ENCODE measurements around the gene MYO15B. TPM values are rescaled to one million over a fixed set of nuclear protein-coding genes. Genes with fewer than 3 reads are reported as not detected.
A peak's percentile ranks its signal among the peaks of the same experiment; 100 is the strongest.

Gene MYO15B
- total and polyA plus RNA-seq, 2 donors (not counting 1 experiment from before 2014, with no cell fraction given), result 0.49 to 14.4 TPM

DNA sequence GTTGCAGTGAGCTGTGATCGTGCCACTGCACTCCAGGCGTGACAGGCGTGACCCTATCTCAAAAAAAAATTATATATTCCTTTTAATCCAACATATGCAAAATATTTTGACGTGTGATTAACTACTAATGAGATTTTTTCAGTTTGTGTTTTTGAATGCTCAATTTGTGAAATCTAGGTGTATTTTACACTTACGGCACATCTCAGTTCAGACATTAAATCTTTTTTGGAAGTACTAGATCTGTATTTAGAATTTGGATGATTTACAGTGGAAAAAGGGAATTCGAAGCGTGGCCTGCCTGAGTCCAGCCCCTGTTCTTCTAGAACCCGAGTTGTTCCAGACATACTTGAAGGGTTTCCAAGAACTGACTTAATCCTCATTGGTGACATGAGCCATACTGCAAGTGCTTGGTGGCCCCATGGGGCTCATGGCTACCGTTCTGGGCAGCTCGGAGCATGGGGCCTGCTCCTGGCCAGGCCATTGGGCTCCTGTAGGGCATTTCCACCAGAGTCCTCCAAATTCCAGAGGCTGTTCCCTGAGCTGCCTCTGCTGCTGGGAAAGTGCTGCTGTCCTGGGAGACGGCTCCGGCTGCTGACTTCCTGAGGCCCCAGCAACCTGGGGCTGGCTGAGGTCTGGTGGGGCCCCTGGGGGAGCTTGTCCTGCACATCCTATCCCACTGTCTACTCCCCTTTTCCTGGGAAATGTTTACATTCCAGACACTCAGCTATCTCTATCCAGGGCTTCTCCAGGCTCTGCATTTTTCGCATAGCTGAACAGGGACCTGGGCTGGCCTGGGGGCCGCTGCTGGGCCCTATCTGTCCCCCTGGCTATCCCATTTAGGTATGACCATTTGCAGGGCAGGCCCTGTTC is 34.9 kb upstream of the MYO15B start:
- Histone ChIP-seq H4K20me1 (ENCODE audit: control insufficient read depth, extremely low read depth, insufficient read depth, low read length) (no peaks in the 10 kb centered on the region), H3K27me3 (ENCODE audit: control insufficient read depth, insufficient read depth, low read length) (no peaks in the 10 kb centered on the region), H3K4me1 (ENCODE audit: control insufficient read depth, extremely low read depth, insufficient read depth, low read length) (no peaks in the 10 kb centered on the region), H2AFZ (ENCODE audit: low read length) (no peak overlapping the region), H3K4me2 (ENCODE audit: extremely low read depth, insufficient read depth, low read length) (no peak overlapping the region), H3K9ac (ENCODE audit: insufficient read depth, low read length) (no peak overlapping the region), H3K27ac (ENCODE audit: insufficient read depth, low read length) (no peak overlapping the region), H3K4me3 (replicated peaks in 1 of 4; ENCODE audit: control extremely low read depth in 1 of 4, insufficient read depth in 1 of 4, low read depth in 3 of 4, low read length in 4 of 4) (no peak overlapping the region), H3K36me3 (ENCODE audit: control insufficient read depth, insufficient read depth, low read length) (no peaks in the 10 kb centered on the region), H3K79me2 (ENCODE audit: control insufficient read depth, insufficient read depth, low read length) (no peaks in the 10 kb centered on the region), H3K9me3 (ENCODE audit: control insufficient read depth, insufficient read depth, low read depth, low read length) (no peaks in the 10 kb centered on the region)
- no peak for TF ChIP-seq EZH2 (IDR thresholded peaks at IDR 0.05; ENCODE audit: low read length, missing control alignments)
- TF ChIP-seq, protein P1, sequence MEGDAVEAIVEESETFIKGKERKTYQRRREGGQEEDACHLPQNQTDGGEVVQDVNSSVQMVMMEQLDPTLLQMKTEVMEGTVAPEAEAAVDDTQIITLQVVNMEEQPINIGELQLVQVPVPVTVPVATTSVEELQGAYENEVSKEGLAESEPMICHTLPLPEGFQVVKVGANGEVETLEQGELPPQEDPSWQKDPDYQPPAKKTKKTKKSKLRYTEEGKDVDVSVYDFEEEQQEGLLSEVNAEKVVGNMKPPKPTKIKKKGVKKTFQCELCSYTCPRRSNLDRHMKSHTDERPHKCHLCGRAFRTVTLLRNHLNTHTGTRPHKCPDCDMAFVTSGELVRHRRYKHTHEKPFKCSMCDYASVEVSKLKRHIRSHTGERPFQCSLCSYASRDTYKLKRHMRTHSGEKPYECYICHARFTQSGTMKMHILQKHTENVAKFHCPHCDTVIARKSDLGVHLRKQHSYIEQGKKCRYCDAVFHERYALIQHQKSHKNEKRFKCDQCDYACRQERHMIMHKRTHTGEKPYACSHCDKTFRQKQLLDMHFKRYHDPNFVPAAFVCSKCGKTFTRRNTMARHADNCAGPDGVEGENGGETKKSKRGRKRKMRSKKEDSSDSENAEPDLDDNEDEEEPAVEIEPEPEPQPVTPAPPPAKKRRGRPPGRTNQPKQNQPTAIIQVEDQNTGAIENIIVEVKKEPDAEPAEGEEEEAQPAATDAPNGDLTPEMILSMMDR (conservative IDR thresholded peaks at IDR 0.05 in 1 of 2, IDR thresholded peaks at IDR 0.05 in 1 of 2; ENCODE audit: low read depth in 1 of 2, low read length in 2 of 2), result no peak
- peak in 1 of 2 donors; percentile 7 for DNase-seq (ENCODE audit: low read depth in 2 of 2)

DNA sequence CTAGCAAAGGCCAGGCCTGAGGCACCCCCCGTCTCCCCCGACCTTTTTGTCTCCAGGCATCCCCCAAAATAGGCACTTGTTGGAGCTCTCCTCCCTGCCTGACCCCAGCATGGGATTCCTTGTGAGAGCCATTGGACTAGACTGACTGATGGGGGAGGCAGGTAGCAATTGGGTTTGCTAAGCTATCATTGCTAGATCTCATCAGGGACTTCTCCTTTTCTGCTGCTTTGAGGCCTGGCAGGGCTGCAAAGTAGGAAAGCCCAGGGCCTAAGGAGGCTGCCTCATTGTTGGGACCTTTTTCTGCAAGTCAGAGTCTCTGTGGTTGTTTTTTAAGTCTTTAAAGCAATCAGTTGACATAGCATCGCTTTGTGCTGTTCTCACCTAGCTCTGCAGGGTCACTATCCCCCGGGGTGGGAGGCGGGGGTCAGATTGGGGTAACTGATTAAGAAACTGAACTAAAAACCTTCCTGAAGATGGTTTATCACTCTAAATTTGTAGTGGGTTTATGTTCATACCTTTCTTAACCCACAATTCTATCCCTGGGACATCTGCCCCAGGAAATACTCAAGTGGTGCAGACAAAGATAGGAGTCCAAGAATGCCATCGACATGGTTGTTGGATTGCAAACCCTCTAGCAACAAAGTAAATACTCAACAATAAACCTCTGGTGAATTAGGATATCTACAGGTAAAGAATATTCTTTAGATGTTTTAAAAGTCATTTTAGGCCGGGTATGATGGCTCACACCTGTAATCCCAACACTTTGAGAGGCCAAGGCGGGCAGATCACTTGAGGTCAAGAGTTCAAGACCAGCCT is 34.1 kb upstream of the MYO15B start:
- no peak overlapping the region for H3K4me2 ChIP-seq (ENCODE audit: extremely low read depth, insufficient read depth, low read length)

More for the DNA sequence above, 34.1 kb upstream of the MYO15B start:
- Histone ChIP-seq H2AFZ (ENCODE audit: low read length) (no peak overlapping the region), H3K4me3 (replicated peaks in 1 of 4; ENCODE audit: control extremely low read depth in 1 of 4, insufficient read depth in 1 of 4, low read depth in 3 of 4, low read length in 4 of 4) (no peak overlapping the region), H3K79me2 (ENCODE audit: control insufficient read depth, insufficient read depth, low read length) (no peaks in the 10 kb centered on the region), H3K27me3 (ENCODE audit: control insufficient read depth, insufficient read depth, low read length) (no peaks in the 10 kb centered on the region), H3K27ac (ENCODE audit: insufficient read depth, low read length) (no peak overlapping the region), H3K36me3 (ENCODE audit: control insufficient read depth, insufficient read depth, low read length) (no peaks in the 10 kb centered on the region), H4K20me1 (ENCODE audit: control insufficient read depth, extremely low read depth, insufficient read depth, low read length) (no peaks in the 10 kb centered on the region), H3K4me1 (ENCODE audit: control insufficient read depth, extremely low read depth, insufficient read depth, low read length) (no peaks in the 10 kb centered on the region), H3K9ac (ENCODE audit: insufficient read depth, low read length) (no peak overlapping the region), H3K9me3 (ENCODE audit: control insufficient read depth, insufficient read depth, low read depth, low read length) (no peaks in the 10 kb centered on the region)
- DNase-seq (ENCODE audit: low read depth in 2 of 2), result no peak
- TF ChIP-seq EZH2 (IDR thresholded peaks at IDR 0.05; ENCODE audit: low read length, missing control alignments), result no peak
- TF ChIP-seq, protein P1 (conservative IDR thresholded peaks at IDR 0.05 in 1 of 2, IDR thresholded peaks at IDR 0.05 in 1 of 2; ENCODE audit: low read depth in 1 of 2, low read length in 2 of 2), result no peak
